OCI-LY7 (cell line): ENCODE results near the gene USP35. TPM values are rescaled to one million over a fixed set of nuclear protein-coding genes. Genes with fewer than 3 reads are reported as not detected.

Experiments
- BruUV-seq: library from RNA; stranded (reverse); fragments of 400-500 nt; replicated peaks from 2 replicates; lab custom pipeline; 2021; lab: Mats Ljungman, UMichigan
- CTCF ChIA-PET: fragments of 300-600 bp; sonication (Branson Sonifier 250); formaldehyde crosslinking; loops from one replicate; lab custom pipeline; 2022; ENCODE audit warnings: antibody characterized with exemption; ENCODE audit not compliant: unreplicated experiment; lab: Charles Lee
- POLR2A ChIA-PET: fragments of 300-600 bp; sonication (Branson Sonifier 250); formaldehyde crosslinking; loops from one replicate; lab custom pipeline; 2022; ENCODE audit warnings: antibody characterized with exemption; lab: Charles Lee
- DNase-seq: peaks from one replicate; pipeline ENCODE4 v3.0.0-alpha.2; 2015; ENCODE audit warnings: low spot score
- H2AFZ ChIP-seq: fragments of 200-600 bp; sonication (generic), shearing (Covaris generic); 2 replicates; pipeline ENCODE4 v1.6.1; 2014; ENCODE audit warnings: mild to moderate bottlenecking, antibody characterized with exemption, low read length, moderate library complexity
- H3K27ac ChIP-seq: fragments of 200-600 bp; sonication (generic); 2 replicates; pipeline ENCODE4 v1.5.1; 2014; ENCODE audit warnings: mixed run types, low read depth, mild to moderate bottlenecking, moderate library complexity, low read length, inconsistent platforms; ENCODE audit not compliant: poor library complexity, severe bottlenecking
- H3K36me3 ChIP-seq: fragments of 200-600 bp; sonication (generic); 2 replicates; pipeline ENCODE4 v1.6.1; 2014; ENCODE audit warnings: mild to moderate bottlenecking, antibody characterized with exemption, low read length, moderate library complexity, mixed read lengths; ENCODE audit not compliant: insufficient read depth
- H3K4me1 ChIP-seq: fragments of 200-600 bp; sonication (generic); 2 replicates; pipeline ENCODE4 v1.5.1; 2014; ENCODE audit warnings: mild to moderate bottlenecking, low read length; ENCODE audit not compliant: insufficient read depth, poor library complexity, severe bottlenecking
- H3K4me2 ChIP-seq: fragments of 200-600 bp; sonication (generic); 2 replicates; pipeline ENCODE4 v1.6.1; 2014; ENCODE audit warnings: mild to moderate bottlenecking, low read length
- H3K4me3 ChIP-seq: fragments of 200-600 bp; sonication (generic); 2 replicates; pipeline ENCODE4 v1.5.1; 2014; ENCODE audit warnings: mild to moderate bottlenecking, low read depth, low read length; ENCODE audit not compliant: poor library complexity, severe bottlenecking
- H3K79me2 ChIP-seq: fragments of 200-600 bp; sonication (generic); 2 replicates; pipeline ENCODE4 v1.6.1; 2016; ENCODE audit warnings: low read depth, mild to moderate bottlenecking, low read length, moderate library complexity, mixed read lengths; ENCODE audit not compliant: insufficient read depth
- H3K9me2 ChIP-seq: fragments of 200-600 bp; sonication (generic); 2 replicates; pipeline ENCODE4 v1.6.1; 2016; ENCODE audit warnings: mild to moderate bottlenecking, low read length, mixed read lengths; ENCODE audit not compliant: insufficient read depth
- H3K9me3 ChIP-seq: fragments of 200-600 bp; sonication (generic); 2 replicates; pipeline ENCODE4 v1.6.1; 2014; ENCODE audit warnings: mild to moderate bottlenecking, mixed run types, low read length, mixed read lengths
- H4K20me1 ChIP-seq: fragments of 200-600 bp; sonication (generic); 2 replicates; pipeline ENCODE4 v1.6.1; 2014; ENCODE audit warnings: mild to moderate bottlenecking, antibody characterized with exemption, low read length, moderate library complexity, mixed read lengths; ENCODE audit not compliant: insufficient read depth
- CTCF ChIP-seq: fragments of 200-600 bp; sonication (generic); conservative IDR thresholded peaks from 2 replicates; pipeline ENCODE4 v1.5.1; 2014; ENCODE audit warnings: mild to moderate bottlenecking, antibody characterized with exemption, low read length, moderate library complexity, mixed read lengths
- EZH2phosphoT487 ChIP-seq: fragments of 200-600 bp; sonication (generic); IDR thresholded peaks from 2 replicates; pipeline ENCODE4 v1.6.1; 2018; ENCODE audit warnings: low read depth, borderline replicate concordance, mild to moderate bottlenecking, mixed run types, antibody characterized with exemption, low read length, moderate library complexity, mixed read lengths
- intact Hi-C: fragments of 100-400 bp; cut with micrococcal nuclease; formaldehyde crosslinking; loops from one replicate; pipeline ENCODE4 v1.10.0; 2022; ENCODE audit not compliant: unreplicated experiment
- total RNA-seq, 2 experiments: library from RNA; depleted of rRNA in 1 of 2; stranded (reverse); fragments of >200 nt in 1 of 2; shearing (Covaris generic) in 1 of 2; gene quantifications; 2 replicates each; pipeline ENCODE4 v1.2.3, GENCODE V29; 2014 to 2022

Gene USP35
- total RNA-seq, 2 experiments from 2014 or later: 3.2 to 4.9 TPM

- no TSS peak for BruUV-seq
- Histone ChIP-seq H3K27ac (no peak overlapping the region), H2AFZ (no peak overlapping the region), H3K79me2 (no peaks in the 10 kb centered on the region), H3K9me3 (no peaks in the 10 kb centered on the region), H3K4me1 (no peaks in the 10 kb centered on the region), H3K9me2 (no peaks in the 10 kb centered on the region), H3K36me3 (no peaks in the 10 kb centered on the region), H3K4me3 (no peak overlapping the region), H4K20me1 (no peaks in the 10 kb centered on the region), H3K4me2 (no peak overlapping the region)
- TF ChIP-seq EZH2phosphoT487 (no peak), CTCF (no peak)
- DNase-seq: no peak
- intact Hi-C loops: no loop called here
- POLR2A ChIA-PET: interaction anchor here (0.5 to 2.0 kb wide), 4 partner anchors 9 to 19 kb away, joined by 3 to 5 read pairs (median 3); no protein-coding TSS in a partner anchor
- CTCF ChIA-PET: no interaction called here
Observed at GRCh38 chr11:78261367-78261766, 72.6 kb downstream of the USP35 start.

GRCh38 chr11:78261828-78262227 lies 73.1 kb downstream of the USP35 start:
- CTCF ChIA-PET: no interaction called here
- Histone ChIP-seq H3K4me3 (no peak overlapping the region), H3K36me3 (no peaks in the 10 kb centered on the region), H3K9me2 (no peaks in the 10 kb centered on the region), H3K79me2 (no peaks in the 10 kb centered on the region), H3K4me1 (no peaks in the 10 kb centered on the region), H3K27ac (no peak overlapping the region), H2AFZ (no peak overlapping the region), H3K9me3 (no peaks in the 10 kb centered on the region), H4K20me1 (no peaks in the 10 kb centered on the region), H3K4me2 (no peak overlapping the region)
- TF ChIP-seq EZH2phosphoT487 (no peak), CTCF (no peak)
- intact Hi-C loops: no loop called here
- POLR2A ChIA-PET: interaction anchor here (0.5 to 2.0 kb wide), 6 partner anchors 9 to 248 kb away, joined by 3 to 5 read pairs (median 3); no protein-coding TSS in a partner anchor
- BruUV-seq: no TSS peak
- DNase-seq: no peak

- Histone ChIP-seq H3K4me1 (no peaks in the 10 kb centered on the region), H3K9me3 (no peaks in the 10 kb centered on the region), H3K79me2 (no peaks in the 10 kb centered on the region), H2AFZ (no peak overlapping the region), H3K4me3 (no peak overlapping the region), H3K27ac (no peak overlapping the region), H4K20me1 (no peaks in the 10 kb centered on the region), H3K4me2 (no peak overlapping the region), H3K9me2 (no peaks in the 10 kb centered on the region), H3K36me3 (no peaks in the 10 kb centered on the region)
- POLR2A ChIA-PET: interaction anchor here (0.5 to 2.0 kb wide), 7 partner anchors 9 to 247 kb away, joined by 3 to 5 read pairs (median 3); no protein-coding TSS in a partner anchor
- no TSS peak for BruUV-seq
- CTCF ChIA-PET: no interaction called here
- TF ChIP-seq EZH2phosphoT487: no peak
- no peak for TF ChIP-seq CTCF
- no peak for DNase-seq
- intact Hi-C loops: no loop called here
Observed at GRCh38 chr11:78262238-78262637, 73.5 kb downstream of the USP35 start.
